Upper lobe of left lung (tissue), 6 donors: Measurements from ENCODE around the gene FTHL17. TPM values are rescaled to one million over a fixed set of nuclear protein-coding genes. Genes with fewer than 3 reads are reported as not detected.

Experiments
- ATAC-seq, 2 donors: fragments of 200-7000 bp; cut with Tn5 transposase; one replicate each; pipeline ENCODE4 v1.9.1; 2022; ENCODE audit warnings: mild to moderate bottlenecking in 2 of 2, moderate library complexity in 2 of 2; ENCODE audit not compliant: low FRiP score in 2 of 2
- DNase-seq, 2 donors: peaks; one replicate each; pipeline ENCODE4 v3.0.0-alpha.2; 2019 to 2020
- H3K27ac ChIP-seq, 4 donors: fragments of 200-600 bp; sonication (generic); one replicate each; pipeline ENCODE4 v1.5.1; 2016 to 2019
- H3K27me3 ChIP-seq, 4 donors: fragments of 200-600 bp; sonication (generic); one replicate each; pipeline ENCODE4 v1.5.1; 2017 to 2019
- H3K36me3 ChIP-seq, 4 donors: fragments of 200-600 bp; sonication (generic); one replicate each; pipeline ENCODE4 v1.5.1; 2016 to 2019
- H3K4me1 ChIP-seq, 4 donors: fragments of 200-600 bp; sonication (generic); one replicate each; pipeline ENCODE4 v1.5.1; 2018 to 2019
- H3K4me3 ChIP-seq, 4 donors: fragments of 200-600 bp; sonication (generic); one replicate each; pipeline ENCODE4 v1.5.1; 2017 to 2019; ENCODE audit warnings: mild to moderate bottlenecking in 2 of 4, moderate library complexity in 1 of 4
- H3K9me3 ChIP-seq, 4 donors: fragments of 200-600 bp; sonication (generic); one replicate each; pipeline ENCODE4 v1.5.1; 2018 to 2019
- CTCF ChIP-seq, 6 experiments: fragments of 450-650 bp in 4 of 6; fragments of 200-600 bp in 2 of 6; sonication (generic) in 2 of 6; IDR thresholded peaks; one replicate each; pipeline ENCODE4 v1.5.1; 2016 to 2019; ENCODE audit warnings: antibody characterized with exemption in 6 of 6
- EP300 ChIP-seq, 4 donors: sonication (generic); formaldehyde crosslinking; IDR thresholded peaks; one replicate each; pipeline ENCODE4 v1.5.1; 2017; ENCODE audit warnings: antibody characterized with exemption in 4 of 4, control low read depth in 2 of 4
- POLR2A ChIP-seq, 4 donors: fragments of 450-650 bp; IDR thresholded peaks; one replicate each; pipeline ENCODE4 v1.5.1; 2016 to 2017; ENCODE audit warnings: antibody characterized with exemption in 4 of 4, mild to moderate bottlenecking in 2 of 4
- POLR2AphosphoS5 ChIP-seq, 2 donors: sonication (generic); formaldehyde crosslinking; IDR thresholded peaks; one replicate each; pipeline ENCODE4 v1.5.1; 2017; ENCODE audit warnings: antibody characterized with exemption in 2 of 2
- WGBS, 2 donors: methylation state at CpG; one replicate each; pipeline ENCODE4 v1.1.5; 2017 to 2018; 5-methylcytosine and 5-hydroxymethylcytosine counted together
- total RNA-seq, 6 donors: library from RNA; depleted of rRNA in 4 of 6; stranded (reverse); fragments of >200 nt in 4 of 6; gene quantifications; one replicate each; pipeline versions ENCODE4 v1.1.0 to v1.2.1, GENCODE V29; 2016 to 2021
- donor health status: DM: no; HTN: no; CAD: no; lungs with moderate emphysema.
- donor health status: DM: no; HTN: yes; CAD: no; lungs with severe emphysema.

The FTHL17 gene
- total RNA-seq, 6 donors from 2014 or later = not detected

GRCh38 chrX:31091819-31092218 lies 20.0 kb upstream of the FTHL17 start:
- no peak for DNase-seq
- TF ChIP-seq CTCF (IDR thresholded peaks at IDR 0.05) (no peak), POLR2AphosphoS5 (IDR thresholded peaks at IDR 0.05) (no peak), POLR2A (IDR thresholded peaks at IDR 0.05) (no peak), EP300 (IDR thresholded peaks at IDR 0.05) (no peak)
- no peak for ATAC-seq
- Histone ChIP-seq H3K9me3 (no peaks in the 10 kb centered on the region), H3K36me3 (no peaks in the 10 kb centered on the region), H3K4me1 (no peaks in the 10 kb centered on the region), H3K4me3 (no peak overlapping the region), H3K27ac (no peak overlapping the region), H3K27me3 (no peaks in the 10 kb centered on the region)
- 68 to 84% methylated on average over 1 of the region's 1 CpG for WGBS, 2 donors

GRCh38 chrX:31074522-31074921 lies 2.7 kb upstream of the FTHL17 start:
- ATAC-seq (no peak), DNase-seq (no peak)
- TF ChIP-seq POLR2AphosphoS5 (IDR thresholded peaks at IDR 0.05) (no peak), CTCF (IDR thresholded peaks at IDR 0.05) (no peak), POLR2A (IDR thresholded peaks at IDR 0.05) (no peak), EP300 (IDR thresholded peaks at IDR 0.05) (no peak)
- Histone ChIP-seq H3K9me3 (peaks cover 0 to 6% (median 0%) of the 10 kb centered on the region in 4 donors), H3K27ac (no peak overlapping the region), H3K4me1 (no peaks in the 10 kb centered on the region), H3K4me3 (no peak overlapping the region), H3K36me3 (no peaks in the 10 kb centered on the region), H3K27me3 (no peaks in the 10 kb centered on the region)
- 72 to 95% methylated on average over 2 of the region's 2 CpGs for WGBS, 2 donors

- Histone ChIP-seq H3K27me3 (no peaks in the 10 kb centered on the region), H3K36me3 (no peaks in the 10 kb centered on the region), H3K27ac (no peak overlapping the region), H3K4me1 (no peaks in the 10 kb centered on the region), H3K4me3 (no peak overlapping the region), H3K9me3 (peaks cover 0 to 6% (median 0%) of the 10 kb centered on the region in 4 donors)
- 87 to 95% methylated on average over 3 to 18 of the region's 18 CpGs for WGBS, 2 donors
- no peak for TF ChIP-seq EP300 (IDR thresholded peaks at IDR 0.05)
- no peak for TF ChIP-seq POLR2A (IDR thresholded peaks at IDR 0.05)
- TF ChIP-seq POLR2AphosphoS5 (IDR thresholded peaks at IDR 0.05) = no peak
- no peak for TF ChIP-seq CTCF (IDR thresholded peaks at IDR 0.05)
- DNase-seq (peak in 1 of 2 donors; percentile 24), ATAC-seq (no peak)
These were observed 579 bp downstream of the FTHL17 start for GRCh38 chrX:31071262-31071661.

- no peak overlapping the region for H3K4me3 ChIP-seq
- H3K36me3 ChIP-seq = no peaks in the 10 kb centered on the region
- H3K4me1 ChIP-seq = no peaks in the 10 kb centered on the region
- H3K27ac ChIP-seq = no peak overlapping the region
- DNase-seq (no peak), ATAC-seq (no peak)
- TF ChIP-seq POLR2A (IDR thresholded peaks at IDR 0.05) (no peak), EP300 (IDR thresholded peaks at IDR 0.05) (no peak), POLR2AphosphoS5 (IDR thresholded peaks at IDR 0.05) (no peak), CTCF (IDR thresholded peaks at IDR 0.05) (no peak)
- H3K9me3 ChIP-seq = peaks cover 0 to 6% (median 0%) of the 10 kb centered on the region in 4 donors
- no peaks in the 10 kb centered on the region for H3K27me3 ChIP-seq
These were observed 1.8 kb downstream of the FTHL17 start for GRCh38 chrX:31070057-31070468.

GRCh38 chrX:31063114-31063513 lies 8.7 kb downstream of the FTHL17 start:
- no peak for ATAC-seq
- no peaks in the 10 kb centered on the region for H3K36me3 ChIP-seq
- 87 to 96% methylated on average over 1 of the region's 1 CpG for whole genome bisulfite sequencing, 2 donors

More at GRCh38 chrX:31063114-31063513, 8.7 kb downstream of the FTHL17 start:
- Histone ChIP-seq H3K9me3 (no peaks in the 10 kb centered on the region), H3K4me1 (no peaks in the 10 kb centered on the region), H3K27ac (no peak overlapping the region), H3K4me3 (no peak overlapping the region), H3K27me3 (no peaks in the 10 kb centered on the region)
- TF ChIP-seq CTCF (IDR thresholded peaks at IDR 0.05) (no peak), EP300 (IDR thresholded peaks at IDR 0.05) (no peak), POLR2A (IDR thresholded peaks at IDR 0.05) (no peak), POLR2AphosphoS5 (IDR thresholded peaks at IDR 0.05) (no peak)
- DNase-seq = no peak
